Endothelial cell of umbilical vein (primary cell): ENCODE results near the gene LCLAT1. TPM values are rescaled to one million over a fixed set of nuclear protein-coding genes. Genes with fewer than 3 reads are reported as not detected.

Experiments used
- BruUV-seq: library from RNA; stranded (reverse); fragments of 400-500 nt; replicated peaks from 2 replicates; lab custom pipeline; 2021; lab: Mats Ljungman, UMichigan
- CTCF ChIA-PET: fragments of 300-600, 350-600 bp; sonication (Branson Sonifier 250); formaldehyde crosslinking; loops from one replicate; lab custom pipeline; 2021; ENCODE audit warnings: antibody characterized with exemption, inconsistent platforms; lab: Charles Lee
- POLR2A ChIA-PET: fragments of 300-600, 350-600 bp; sonication (Branson Sonifier 250); formaldehyde crosslinking; loops from one replicate; lab custom pipeline; 2021; ENCODE audit warnings: antibody characterized with exemption, inconsistent platforms; lab: Charles Lee
- DNase-seq: peaks from one replicate; pipeline ENCODE4 v3.0.0-alpha.2; 2011; ENCODE audit warnings: low read depth, low spot score
- FAIRE-seq: peaks from 2 replicates; lab custom pipeline; 2011; peaks lifted over from hg19 to GRCh38; lab: Jason Lieb, UNC
- H2AFZ ChIP-seq: 2 replicates; pipeline ENCODE4 v1.6.0; 2012; ENCODE audit warnings: low read depth, low read length, control low read depth, inconsistent platforms
- H3K27ac ChIP-seq: 2 replicates; pipeline ENCODE4 v1.5.1; 2011; ENCODE audit warnings: low read depth, mild to moderate bottlenecking, control low read depth, low read length, moderate library complexity; ENCODE audit not compliant: insufficient read depth
- H3K27me3 ChIP-seq, 2 experiments: 2 replicates each; pipeline versions ENCODE4 v1.6.0 to v1.6.1; 2011; ENCODE audit warnings: low read length in 2 of 2, mixed read lengths in 1 of 2; ENCODE audit not compliant: control insufficient read depth in 2 of 2, insufficient read depth in 2 of 2
- H3K36me3 ChIP-seq, 2 experiments: 2 replicates in 1 of 2; 3 replicates in 1 of 2; pipeline ENCODE4 v1.5.1; 2011; ENCODE audit warnings: low read length in 2 of 2, mild to moderate bottlenecking in 1 of 2, moderate library complexity in 1 of 2; ENCODE audit not compliant: control insufficient read depth in 2 of 2, insufficient read depth in 2 of 2; ENCODE audit errors: extremely low read depth in 1 of 2
- H3K4me1 ChIP-seq: 3 replicates; pipeline ENCODE4 v1.5.1; 2011; ENCODE audit warnings: mild to moderate bottlenecking, low read length; ENCODE audit not compliant: control insufficient read depth, insufficient read depth; ENCODE audit errors: extremely low read depth
- H3K4me2 ChIP-seq: 2 replicates; pipeline ENCODE4 v1.6.1; 2011; ENCODE audit warnings: low read length, control low read depth, mixed read lengths; ENCODE audit not compliant: insufficient read depth
- H3K4me3 ChIP-seq, 3 experiments: fragments of 200-600 bp in 1 of 3; sonication (generic), shearing (Covaris generic) in 1 of 3; replicated peaks in 1 of 3; 2 replicates each; pipeline ENCODE4 v1.5.1; 2011 to 2016; ENCODE audit warnings: control low read depth in 3 of 3, low read length in 3 of 3, mild to moderate bottlenecking in 2 of 3, inconsistent platforms in 1 of 3, low read depth in 1 of 3, moderate library complexity in 1 of 3; ENCODE audit not compliant: insufficient read depth in 1 of 3
- H3K79me2 ChIP-seq: 2 replicates; pipeline ENCODE4 v1.6.0; 2012; ENCODE audit warnings: low read length, inconsistent platforms; ENCODE audit not compliant: control insufficient read depth, insufficient read depth
- H3K9ac ChIP-seq: replicated peaks from 2 replicates; pipeline ENCODE3; 2011; ENCODE audit warnings: low read length, control low read depth; ENCODE audit not compliant: insufficient read depth; ENCODE audit errors: extremely low read depth
- H3K9me1 ChIP-seq: replicated peaks from 3 replicates; pipeline ENCODE4 v1.6.0; 2011; ENCODE audit warnings: mild to moderate bottlenecking, low read length; ENCODE audit not compliant: control insufficient read depth, insufficient read depth; ENCODE audit errors: extremely low read depth
- H3K9me3 ChIP-seq: replicated peaks from 2 replicates; pipeline ENCODE4 v1.5.1; 2012; ENCODE audit warnings: low read length, inconsistent platforms; ENCODE audit not compliant: control insufficient read depth, insufficient read depth
- H4K20me1 ChIP-seq: replicated peaks from 2 replicates; pipeline ENCODE3; 2011; ENCODE audit warnings: mild to moderate bottlenecking, low read length; ENCODE audit not compliant: control insufficient read depth, insufficient read depth; ENCODE audit errors: extremely low read depth
- EZH2 ChIP-seq: IDR thresholded peaks from 2 replicates; pipeline ENCODE4 v1.6.1; 2012; ENCODE audit warnings: borderline replicate concordance, low read depth, mild to moderate bottlenecking, moderate library complexity, low read length, inconsistent platforms; ENCODE audit not compliant: severe bottlenecking
- FOS ChIP-seq: IDR thresholded peaks from 2 replicates; pipeline ENCODE4 v1.6.1; 2011; ENCODE audit warnings: mild to moderate bottlenecking, low read length, moderate library complexity, borderline replicate concordance; ENCODE audit not compliant: insufficient read depth
- GATA2 ChIP-seq: IDR thresholded peaks from 2 replicates; pipeline ENCODE4 v1.7.0; 2011; ENCODE audit warnings: low read depth, mild to moderate bottlenecking, moderate library complexity, mixed read lengths, low read length; ENCODE audit not compliant: insufficient read length, insufficient read depth
- JUN ChIP-seq: IDR thresholded peaks from 2 replicates; pipeline ENCODE4 v1.6.1; 2011; ENCODE audit warnings: borderline replicate concordance, low read depth; ENCODE audit not compliant: insufficient read length, insufficient read depth
- MYC ChIP-seq: IDR thresholded peaks from one replicate; pipeline ENCODE4 v1.6.1; 2011; ENCODE audit warnings: mild to moderate bottlenecking, low read depth, low read length
- POLR2A ChIP-seq: IDR thresholded peaks from 2 replicates; pipeline ENCODE4 v1.6.1; 2012; ENCODE audit warnings: low read depth, mild to moderate bottlenecking, control low read depth, low read length
- POLR2AphosphoS5 ChIP-seq: IDR thresholded peaks from 2 replicates; pipeline ENCODE4 v1.6.1; 2012; ENCODE audit warnings: low read depth, mild to moderate bottlenecking, control low read depth, low read length, moderate library complexity; ENCODE audit not compliant: insufficient read depth
- dilution Hi-C: fragments of 300-500 bp; cut with MboI; formaldehyde crosslinking; loops from one replicate; pipeline ENCODE4 v1.15.0; 2019; ENCODE audit warnings: low sequenced_read_pairs; ENCODE audit not compliant: extremely low pct_ligation_motif_present
- intact Hi-C: fragments of 100-400 bp; cut with micrococcal nuclease; formaldehyde crosslinking; loops from one replicate; pipeline ENCODE4 v1.10.0; 2022
- polyA plus RNA-seq, 4 experiments: library from polyadenylated mRNA; depleted of rRNA in 3 of 4; stranded (reverse) in 3 of 4; unstranded in 1 of 4; fragments of >200 nt; gene quantifications; 2 replicates each; pipeline versions ENCODE4 v1.2.1 to v1.2.3, GENCODE V29; 2011 to 2012; ENCODE audit warnings: missing spikeins in 1 of 4
- total RNA-seq: library from RNA; stranded (reverse); gene quantifications from 2 replicates; pipeline ENCODE4 v1.2.3, GENCODE V29; 2021
- TF ChIP-seq, protein P1 (sequence below): IDR thresholded peaks from 2 replicates; pipeline ENCODE4 v1.6.1; 2011; ENCODE audit not compliant: insufficient read depth, insufficient read length
- TF ChIP-seq, protein P2 (sequence below), 2 donors: IDR thresholded peaks; 1 replicate in 1 of 2; 2 replicates in 1 of 2; pipeline ENCODE4 v1.5.1; 2011; ENCODE audit warnings: low read length in 2 of 2, mild to moderate bottlenecking in 2 of 2, moderate library complexity in 2 of 2, control low read depth in 1 of 2, inconsistent platforms in 1 of 2, low read depth in 1 of 2; ENCODE audit not compliant: insufficient read depth in 1 of 2; ENCODE audit errors: extremely low read depth in 1 of 2

LCLAT1 gene
- total and polyA plus RNA-seq, 2 donors (not counting 3 experiments of a cell fraction or from before 2014, with no cell fraction given) = 6.1 to 20.8 TPM

DNA sequence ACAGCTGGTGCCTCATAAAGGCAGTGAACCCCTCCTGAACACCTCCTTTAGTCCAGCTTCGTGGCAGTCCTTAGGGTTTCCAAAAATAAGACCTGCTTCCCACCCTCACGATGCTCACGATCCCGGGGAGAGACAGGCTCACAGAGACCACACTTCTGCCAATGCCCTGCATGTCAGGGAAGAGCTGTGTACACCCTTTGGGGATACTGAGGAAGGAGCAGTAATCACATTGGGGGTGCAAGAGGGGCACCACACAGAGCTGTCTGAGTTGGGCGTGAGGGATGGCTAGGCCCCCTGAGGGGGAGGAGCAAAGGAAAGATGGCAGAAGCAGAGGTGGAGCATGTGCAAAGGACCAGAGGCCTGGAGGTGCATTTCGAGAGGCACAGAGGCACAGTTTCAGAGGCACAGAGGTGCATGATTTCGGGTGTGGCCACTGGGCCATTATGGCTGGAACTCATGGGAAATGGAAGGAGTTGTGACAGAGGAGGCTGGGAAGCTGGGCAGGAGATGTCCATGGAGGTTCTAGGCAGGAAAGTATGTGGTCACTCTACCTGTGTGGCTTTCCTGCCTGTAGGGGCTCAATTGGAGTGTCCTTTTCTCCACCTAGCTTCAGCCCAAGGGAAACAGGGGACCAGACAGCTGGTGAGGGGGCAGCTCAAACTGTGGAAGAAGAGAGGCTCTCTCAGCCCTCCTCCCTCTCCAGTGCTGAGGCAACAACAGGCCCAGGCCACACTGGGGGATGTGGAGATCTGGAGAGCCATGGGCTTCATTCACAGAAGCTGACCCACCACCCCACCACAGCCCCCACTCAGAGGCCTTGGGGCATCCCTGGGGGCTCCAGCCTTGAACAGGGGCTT, 244.3 kb downstream of the LCLAT1 start:
- TF ChIP-seq FOS = no peak
- TF ChIP-seq POLR2AphosphoS5 = no peak
- TF ChIP-seq JUN = no peak
- no peak for TF ChIP-seq GATA2
- TF ChIP-seq EZH2 = no peak
- TF ChIP-seq, protein P1, sequence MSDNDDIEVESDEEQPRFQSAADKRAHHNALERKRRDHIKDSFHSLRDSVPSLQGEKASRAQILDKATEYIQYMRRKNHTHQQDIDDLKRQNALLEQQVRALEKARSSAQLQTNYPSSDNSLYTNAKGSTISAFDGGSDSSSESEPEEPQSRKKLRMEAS = no peak
- TF ChIP-seq POLR2A = no peak
- TF ChIP-seq, protein P2, sequence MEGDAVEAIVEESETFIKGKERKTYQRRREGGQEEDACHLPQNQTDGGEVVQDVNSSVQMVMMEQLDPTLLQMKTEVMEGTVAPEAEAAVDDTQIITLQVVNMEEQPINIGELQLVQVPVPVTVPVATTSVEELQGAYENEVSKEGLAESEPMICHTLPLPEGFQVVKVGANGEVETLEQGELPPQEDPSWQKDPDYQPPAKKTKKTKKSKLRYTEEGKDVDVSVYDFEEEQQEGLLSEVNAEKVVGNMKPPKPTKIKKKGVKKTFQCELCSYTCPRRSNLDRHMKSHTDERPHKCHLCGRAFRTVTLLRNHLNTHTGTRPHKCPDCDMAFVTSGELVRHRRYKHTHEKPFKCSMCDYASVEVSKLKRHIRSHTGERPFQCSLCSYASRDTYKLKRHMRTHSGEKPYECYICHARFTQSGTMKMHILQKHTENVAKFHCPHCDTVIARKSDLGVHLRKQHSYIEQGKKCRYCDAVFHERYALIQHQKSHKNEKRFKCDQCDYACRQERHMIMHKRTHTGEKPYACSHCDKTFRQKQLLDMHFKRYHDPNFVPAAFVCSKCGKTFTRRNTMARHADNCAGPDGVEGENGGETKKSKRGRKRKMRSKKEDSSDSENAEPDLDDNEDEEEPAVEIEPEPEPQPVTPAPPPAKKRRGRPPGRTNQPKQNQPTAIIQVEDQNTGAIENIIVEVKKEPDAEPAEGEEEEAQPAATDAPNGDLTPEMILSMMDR (IDR thresholded peaks at IDR 0.05; ENCODE audit: extremely low read depth in 1 of 2, insufficient read depth in 1 of 2, low read depth in 1 of 2, low read length in 2 of 2) = no peak
- no peak for TF ChIP-seq MYC
- no peak overlapping the region for H3K27ac ChIP-seq
- DNase-seq = no peak
- no peaks in the 10 kb centered on the region for H3K9me1 ChIP-seq
- no peak overlapping the region for H3K4me3 ChIP-seq
- no TSS peak for BruUV-seq
- no peaks in the 10 kb centered on the region for H3K79me2 ChIP-seq
- no peaks in the 10 kb centered on the region for H4K20me1 ChIP-seq
- H3K36me3 ChIP-seq = no peaks in the 10 kb centered on the region
- intact Hi-C loops (no loop called here), dilution Hi-C loops (no loop called here)
- no peak overlapping the region for H3K9ac ChIP-seq
- no peak overlapping the region for H3K4me2 ChIP-seq
- no peak for FAIRE-seq
- H3K9me3 ChIP-seq = no peaks in the 10 kb centered on the region
- ChIA-PET CTCF (interaction anchor here (1.5 to 5.0 kb wide), 2 partner anchors 20 to 483 kb away, joined by 4 to 27 read pairs; no protein-coding TSS in a partner anchor), POLR2A (no interaction called here)
- H3K4me1 ChIP-seq = no peaks in the 10 kb centered on the region
- H2AFZ ChIP-seq = no peak overlapping the region
- no peaks in the 10 kb centered on the region for H3K27me3 ChIP-seq
